GM18508 (cell line): ENCODE results near the gene MIB2.
"Not testable (repeated sequence)": the region's sequence is repeated elsewhere in the genome, so short reads cannot be mapped to it uniquely, and the experiment has no call there.

Experiments used
- ATAC-seq: cut with Tn5 transposase; IDR thresholded peaks from one replicate; pipeline ENCODE4 v1.9.1; 2021; ENCODE audit warnings: moderate number of reproducible peaks; ENCODE audit not compliant: insufficient read depth, unreplicated experiment

MIB2 gene

GRCh38 chr1:1615256-1616044 is at the start of gene MIB2:
Gene MIB2, plus strand, starts transcription at chr1:1615500. Its CDS starts 7,953 bp downstream, at chr1:1623453.
- peak; percentile 62 for ATAC-seq

DNA sequence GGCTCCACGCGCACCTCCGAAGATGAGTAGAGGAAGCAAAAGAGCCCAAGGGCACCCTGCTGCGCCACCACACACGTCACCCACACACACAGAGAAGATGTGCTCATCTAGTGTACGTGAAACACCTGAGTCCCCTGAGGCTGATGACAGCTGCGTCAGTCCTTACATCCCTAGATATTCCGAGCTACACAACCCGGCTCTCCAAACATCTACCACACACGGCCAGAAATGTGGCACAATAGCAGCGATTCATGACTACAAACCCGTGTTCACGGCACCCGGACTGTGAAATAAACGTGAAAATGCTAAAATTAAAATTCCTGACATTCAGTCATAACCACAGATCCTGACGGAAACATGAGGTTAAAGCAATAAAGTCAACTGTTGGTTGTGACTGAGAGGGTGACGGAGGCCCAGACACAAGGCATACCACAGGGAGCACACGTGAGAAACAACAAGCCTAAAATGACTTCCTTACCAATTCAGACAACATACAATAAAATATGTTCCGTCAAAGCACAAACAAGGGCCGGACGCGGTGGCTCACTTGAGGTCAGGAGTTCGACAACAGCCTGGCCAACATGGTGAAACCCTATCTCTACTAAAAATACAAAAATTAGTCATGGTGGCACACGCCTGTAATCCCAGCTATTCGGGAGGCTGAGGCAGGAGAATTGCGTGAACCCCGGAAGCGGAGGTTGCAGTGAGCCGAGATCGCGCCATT is 48.0 kb upstream of the MIB2 start:
- ATAC-seq, result no peak

- ATAC-seq, result no peak
These were observed 47.4 kb upstream of the MIB2 start for GRCh38 chr1:1567891-1568291.

DNA sequence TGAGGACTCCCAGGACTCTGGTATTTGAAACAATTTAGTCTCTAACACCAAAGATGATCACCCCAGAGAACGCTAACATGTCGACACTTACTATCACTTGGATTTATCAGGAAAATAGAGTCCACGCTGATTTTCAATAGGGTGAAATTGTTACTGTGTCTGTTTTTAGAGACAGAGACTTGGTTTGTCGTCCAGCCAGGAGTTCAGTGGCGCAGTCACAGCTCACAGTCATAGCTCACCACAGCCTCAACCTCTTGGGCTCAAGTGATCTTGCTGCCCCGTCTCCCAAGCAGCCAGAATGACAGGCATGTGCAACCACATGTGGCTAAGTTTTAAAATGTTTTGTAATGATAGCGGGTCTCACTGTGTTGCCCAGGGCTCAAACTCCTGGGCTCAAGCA is 46.0 kb upstream of the MIB2 start:
- ATAC-seq, result no peak

GRCh38 chr1:1573843-1574720 is 41.2 kb upstream of the MIB2 start:
- no peak for ATAC-seq

DNA sequence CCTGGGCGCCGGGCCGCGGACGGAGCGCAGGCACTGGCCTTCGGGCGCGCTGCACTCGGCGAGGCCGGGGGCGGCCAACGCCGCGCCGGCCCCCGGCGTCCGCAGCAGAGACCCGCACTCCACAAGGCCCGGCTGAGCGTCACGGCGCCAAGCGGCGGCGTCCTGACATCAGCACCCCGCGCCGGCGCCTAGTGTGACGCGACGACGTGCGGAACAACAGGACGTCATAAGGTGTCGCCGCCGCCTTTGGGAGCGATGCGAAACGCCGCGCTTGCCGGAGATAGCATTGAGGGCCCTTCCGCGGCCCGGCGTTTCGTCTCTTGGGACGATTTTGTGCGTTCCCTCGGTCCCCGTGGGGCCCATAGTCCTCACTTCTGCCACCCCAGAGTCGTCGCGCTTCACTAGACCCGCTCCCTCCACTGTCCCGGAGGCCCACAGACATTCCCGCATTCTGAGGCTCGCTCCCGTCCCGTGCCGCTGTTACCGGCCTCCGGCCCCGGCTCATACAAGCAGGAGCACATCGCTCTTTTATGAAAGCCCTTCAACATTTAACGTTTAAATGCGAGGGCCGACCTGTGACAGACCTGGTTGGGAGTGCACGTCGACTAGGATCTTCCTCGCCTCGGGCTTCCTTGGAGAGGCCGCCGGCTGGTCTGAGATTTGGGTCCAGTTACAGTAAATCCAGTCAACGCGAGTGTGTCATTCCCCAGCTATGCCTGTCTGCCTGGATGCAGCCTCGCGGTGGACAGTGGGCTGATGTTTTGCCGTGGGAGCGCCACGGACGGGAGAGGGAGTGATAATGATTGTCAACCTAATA is 40.4 kb upstream of the MIB2 start, which contains the start of gene SSU72:
Gene SSU72, minus strand, starts transcription at position 143 of the 817 bp plus-strand sequence. CDS start 306 bp downstream, outside the sequence.
- ATAC-seq, result no peak

DNA sequence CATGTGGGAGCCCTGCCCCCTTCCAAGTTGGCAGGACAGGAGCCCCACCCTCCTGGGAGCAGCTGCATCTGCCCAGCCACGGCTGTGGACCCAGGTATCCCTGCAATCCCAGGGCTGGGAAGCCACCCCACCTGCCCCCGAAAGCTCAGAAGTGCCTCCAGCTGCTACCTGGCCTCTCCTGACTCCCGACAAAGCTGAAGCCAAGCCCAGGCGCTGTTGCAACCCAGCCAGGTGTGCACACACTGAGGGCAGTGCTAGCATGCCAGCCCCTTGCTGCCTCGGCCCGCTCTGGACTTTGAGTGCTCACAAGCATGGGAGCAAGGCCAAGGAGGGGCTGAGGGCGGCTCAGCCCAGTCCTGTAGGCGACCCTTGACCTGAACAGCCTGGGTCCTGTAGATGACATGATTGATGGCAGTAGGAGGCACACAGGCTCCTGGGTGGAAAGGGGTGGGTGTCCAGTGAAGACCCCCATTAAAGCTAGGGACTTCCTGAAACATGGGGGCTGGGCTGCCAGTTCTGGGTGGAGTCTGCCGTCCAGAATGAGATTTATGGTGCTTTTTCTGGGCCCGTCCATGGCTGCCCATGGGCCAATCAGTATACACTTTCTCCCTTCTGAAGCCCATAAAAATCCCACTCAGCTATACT is 37.8 kb upstream of the MIB2 start:
- no peak for ATAC-seq

DNA sequence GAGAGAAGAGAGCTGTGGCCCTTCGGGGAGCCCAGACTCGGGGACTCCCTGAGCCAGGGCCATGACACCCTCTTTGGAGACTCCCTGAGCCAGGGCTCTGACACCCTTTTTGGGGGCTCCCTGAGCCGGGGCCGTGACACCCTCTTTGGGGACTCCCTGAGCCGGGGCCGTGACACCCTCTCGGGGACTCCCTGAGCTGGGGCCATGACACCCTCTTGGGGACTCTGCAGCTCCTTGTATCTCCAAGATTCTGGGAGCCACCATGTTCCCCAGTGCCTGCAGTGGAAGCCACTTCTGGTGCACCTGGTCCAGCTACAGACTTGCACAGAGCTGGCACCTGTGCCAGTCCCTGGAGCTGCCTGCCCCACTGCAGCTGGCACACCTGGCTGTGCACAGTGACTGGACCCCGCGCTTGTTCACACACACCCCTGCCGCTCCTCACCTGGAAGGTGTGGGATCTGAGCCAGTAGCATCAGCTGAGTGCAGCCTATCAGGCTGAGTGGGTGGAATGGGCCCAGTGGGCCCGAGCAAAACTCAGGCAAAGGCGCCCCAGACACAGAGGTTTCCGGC is 36.8 kb upstream of the MIB2 start:
- no peak for ATAC-seq

DNA sequence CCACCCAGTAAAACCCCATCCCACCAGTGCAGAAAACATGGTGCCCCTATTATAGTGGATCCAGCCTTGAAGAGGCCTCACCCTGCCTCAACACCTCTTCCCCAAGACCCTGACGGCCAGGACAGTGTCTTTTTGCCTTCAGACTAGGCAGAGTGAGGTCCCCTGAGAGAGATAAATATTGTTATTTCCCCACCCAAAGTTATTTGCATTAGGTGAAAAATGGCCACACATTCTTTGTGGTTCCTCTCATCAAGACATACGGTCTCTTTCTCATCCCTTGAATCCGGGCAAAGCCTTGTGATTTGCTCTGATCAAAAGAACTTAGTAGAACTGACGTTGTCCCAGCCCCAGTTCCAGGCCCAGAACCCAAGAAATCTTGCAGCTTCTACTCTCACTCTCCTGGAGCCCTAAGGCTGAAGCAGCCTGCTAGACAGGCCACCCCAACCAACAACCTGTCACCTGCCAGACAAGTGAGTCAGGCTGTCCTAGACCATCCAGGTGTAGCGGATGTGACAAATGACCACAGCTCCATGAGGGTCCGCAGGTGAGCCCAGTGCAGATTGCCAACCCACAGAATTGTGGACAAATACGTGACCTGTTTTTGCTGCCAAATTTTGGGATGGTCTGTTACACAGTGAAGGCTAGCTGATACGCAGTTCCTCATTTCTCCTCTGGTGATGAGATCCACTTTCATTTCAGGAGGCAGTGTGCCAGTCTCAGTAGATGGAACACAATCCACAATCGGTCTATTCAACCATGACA is 32.5 kb upstream of the MIB2 start:
- ATAC-seq, result no peak

- ATAC-seq, result no peak
These were observed 31.8 kb upstream of the MIB2 start for GRCh38 chr1:1583347-1584010.

GRCh38 chr1:1591452-1591851 is 23.8 kb upstream of the MIB2 start:
- no peak for ATAC-seq

- no peak for ATAC-seq
These were observed 21.3 kb upstream of the MIB2 start for GRCh38 chr1:1593834-1594601.

GRCh38 chr1:1594602-1595260 is 20.6 kb upstream of the MIB2 start:
- no peak for ATAC-seq

DNA sequence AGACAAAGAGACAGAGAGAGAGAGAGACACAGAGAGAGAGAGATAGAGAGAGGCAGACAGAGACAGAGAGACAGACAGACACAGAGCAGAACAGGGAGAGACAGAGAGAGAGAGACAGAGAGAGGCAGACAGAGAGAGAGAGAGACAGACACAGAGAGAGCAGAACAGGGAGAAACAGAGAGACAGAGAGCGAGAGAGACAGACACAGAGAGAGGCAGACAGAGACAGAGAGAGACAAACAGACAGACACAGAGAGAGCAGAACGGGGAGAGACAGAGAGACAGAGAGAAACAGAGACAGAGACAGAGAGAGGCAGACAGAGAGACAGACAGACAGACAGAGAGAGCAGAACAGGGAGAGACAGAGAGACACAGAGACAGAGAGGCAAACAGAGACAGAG is 20.0 kb upstream of the MIB2 start:
- ATAC-seq, result not testable (repeated sequence)

DNA sequence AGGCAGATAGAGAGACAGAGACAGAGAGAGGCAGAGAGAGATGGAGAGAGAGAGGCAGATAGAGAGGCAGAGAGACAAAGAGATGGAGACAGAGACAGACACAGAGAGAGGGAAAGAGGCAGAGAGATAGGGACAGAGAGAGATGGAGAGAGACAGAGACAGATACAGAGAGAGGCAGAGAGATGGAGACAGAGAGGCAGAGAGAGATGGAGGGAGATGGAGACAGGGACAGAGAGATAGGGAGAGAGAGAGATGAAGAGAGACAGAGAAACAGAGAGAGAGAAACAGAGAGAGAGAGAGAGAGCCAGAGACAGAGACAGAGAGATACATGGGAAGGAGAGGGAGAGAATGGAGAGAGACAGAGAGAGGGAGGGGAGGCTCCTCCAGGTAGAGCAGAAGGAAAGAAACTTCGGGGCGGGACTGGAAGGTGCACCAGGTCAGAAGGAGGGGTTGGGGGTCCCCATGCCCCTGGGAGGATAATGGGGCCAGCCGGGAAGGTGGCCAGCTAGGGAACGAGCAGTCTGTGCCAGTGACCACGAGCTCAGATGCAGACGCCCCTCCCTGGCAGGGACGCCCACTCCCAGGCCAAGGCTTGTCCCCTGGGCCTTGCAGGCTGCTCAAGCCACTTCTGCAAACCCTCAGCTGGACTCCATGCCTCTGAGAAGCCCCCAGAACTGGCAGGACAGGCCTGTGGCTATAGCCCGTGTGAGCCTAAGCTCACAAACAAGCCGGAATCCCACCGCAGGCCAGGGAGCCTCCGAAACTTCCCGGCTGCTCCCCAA is 18.6 kb upstream of the MIB2 start:
- no peak for ATAC-seq
